HG03432 (cell line): Measurements from ENCODE around the gene EGFL8.
A peak's percentile ranks its signal among the peaks of the same experiment; 100 is the strongest.

ENCODE experiments used
- ATAC-seq: cut with Tn5 transposase; IDR thresholded peaks from one replicate; pipeline ENCODE4 v1.9.1; 2021; ENCODE audit warnings: mild to moderate bottlenecking, moderate library complexity; ENCODE audit not compliant: unreplicated experiment

The EGFL8 gene

DNA sequence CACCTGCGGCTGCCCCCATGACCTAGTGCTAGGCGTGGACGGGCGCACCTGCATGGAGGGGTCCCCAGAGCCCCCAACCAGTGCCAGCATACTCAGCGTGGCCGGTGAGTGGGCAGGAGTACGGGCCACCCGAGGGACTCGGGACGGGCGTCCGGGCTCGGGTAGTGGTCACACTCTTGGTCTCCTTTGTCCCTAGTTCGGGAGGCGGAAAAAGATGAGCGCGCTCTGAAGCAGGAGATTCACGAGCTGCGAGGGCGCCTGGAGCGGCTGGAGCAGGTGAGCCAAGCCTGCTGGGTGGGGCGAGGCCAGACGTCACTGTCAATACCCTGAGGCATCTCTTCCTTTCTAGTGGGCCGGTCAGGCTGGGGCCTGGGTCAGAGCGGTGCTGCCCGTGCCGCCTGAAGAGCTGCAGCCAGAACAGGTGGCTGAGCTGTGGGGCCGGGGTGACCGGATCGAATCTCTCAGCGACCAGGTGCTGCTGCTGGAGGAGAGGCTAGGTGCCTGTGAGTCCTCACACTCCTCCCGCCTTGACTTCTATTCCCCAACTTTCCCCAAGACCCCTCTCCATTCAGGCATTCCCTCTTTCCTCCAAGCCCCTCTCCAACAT is 2.9 kb downstream of the EGFL8 start:
- ATAC-seq: no peak

DNA sequence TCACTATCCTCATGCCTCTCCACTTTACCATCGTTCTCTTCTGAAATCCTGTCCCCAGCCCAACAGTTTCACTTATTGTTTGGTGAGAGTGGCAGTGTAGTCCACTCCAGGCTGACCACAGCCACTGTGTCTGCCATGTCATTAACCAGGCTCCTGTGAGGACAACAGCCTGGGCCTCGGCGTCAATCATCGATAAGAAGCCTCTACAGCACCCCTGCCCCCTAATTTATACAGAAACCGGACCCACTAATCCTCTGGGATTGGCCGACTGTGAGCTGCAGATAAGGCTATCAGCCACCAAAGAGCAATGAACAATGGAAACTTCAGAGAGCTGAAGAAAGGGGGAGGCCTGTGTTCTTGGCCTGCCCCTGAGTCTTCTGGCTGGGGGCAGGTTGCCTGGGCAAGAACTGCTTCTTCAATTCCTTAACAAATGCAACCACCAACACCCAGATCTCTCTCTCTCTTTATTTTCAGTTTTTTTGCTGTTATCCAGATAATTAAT is 3.4 kb downstream of the EGFL8 start:
- ATAC-seq: no peak

DNA sequence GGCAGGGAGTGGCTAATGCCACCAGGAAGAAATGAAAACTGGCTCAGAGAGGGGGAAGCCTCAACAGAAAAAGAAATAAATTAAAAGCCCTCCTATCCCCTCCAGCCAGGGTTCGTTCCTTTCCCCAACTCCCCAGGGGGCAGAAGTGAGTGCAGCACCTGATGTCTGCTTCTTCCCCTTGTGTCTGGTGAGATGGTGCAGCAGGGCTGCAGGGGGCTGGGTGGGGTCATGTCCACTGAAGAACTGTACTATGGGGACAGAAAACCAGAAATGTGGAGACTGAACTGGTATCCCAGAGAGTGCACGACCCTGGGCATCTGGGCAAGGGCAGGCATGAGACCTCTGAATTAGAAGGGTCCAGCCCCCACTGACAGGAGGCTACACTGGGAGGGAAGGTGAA is 4.0 kb downstream of the EGFL8 start:
- ATAC-seq: no peak

DNA sequence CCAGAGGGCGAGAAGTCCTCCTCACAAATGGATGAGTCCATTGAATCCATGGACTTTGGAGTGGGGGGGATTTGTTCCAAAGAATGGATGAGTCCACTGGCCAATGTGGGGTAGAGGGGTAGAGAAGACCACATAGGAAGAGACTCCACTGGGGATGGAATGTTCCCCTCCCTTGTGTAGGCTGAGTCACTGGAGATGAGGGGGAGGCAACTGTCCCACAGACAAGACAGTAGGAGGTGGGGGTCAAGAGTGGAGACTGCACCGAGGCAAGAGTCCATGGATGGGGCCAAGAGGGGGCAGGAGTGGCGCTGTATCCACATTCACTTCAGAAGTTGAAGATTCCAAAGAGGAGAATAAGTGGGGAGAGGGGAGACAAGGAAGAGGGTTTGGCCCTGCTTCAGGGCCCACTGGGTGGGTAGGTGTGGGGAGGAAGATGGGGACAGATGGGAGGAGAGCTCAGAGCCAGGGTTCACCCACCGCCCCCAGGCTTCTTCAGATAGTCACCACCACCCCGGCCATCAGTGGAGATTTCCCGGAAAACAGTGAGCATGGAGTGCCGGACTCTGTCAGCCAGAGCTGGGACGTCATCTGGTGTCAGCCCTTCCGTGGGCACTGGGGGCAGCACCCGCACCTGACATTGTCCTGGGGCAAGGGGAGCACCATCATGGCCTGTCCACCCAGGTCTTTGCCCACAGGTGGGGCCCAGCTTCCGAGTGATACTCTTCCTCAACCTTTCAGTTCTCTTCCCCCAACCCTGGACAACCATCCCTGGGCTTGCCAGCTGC is 4.6 kb downstream of the EGFL8 start:
- ATAC-seq: no peak

DNA sequence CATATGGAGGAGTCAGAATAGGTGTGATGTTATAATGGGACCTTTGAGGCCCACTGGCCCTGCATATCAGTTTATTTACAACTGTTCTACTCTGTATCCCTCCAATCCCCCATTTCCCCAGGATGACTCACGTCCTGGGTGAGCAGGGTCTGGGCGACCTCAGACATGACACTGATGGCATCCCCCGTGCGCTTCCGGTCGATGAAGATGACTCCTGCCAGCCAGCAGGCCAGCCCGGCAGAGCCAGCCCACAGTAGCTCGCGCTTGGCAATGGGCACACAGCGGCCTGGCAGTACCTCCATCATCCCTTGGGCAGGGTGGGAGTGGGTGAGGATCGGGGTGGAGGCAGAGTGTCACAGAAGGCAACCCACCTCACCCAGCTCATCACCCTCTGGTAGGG is 5.9 kb downstream of the EGFL8 start:
- ATAC-seq: no peak

DNA sequence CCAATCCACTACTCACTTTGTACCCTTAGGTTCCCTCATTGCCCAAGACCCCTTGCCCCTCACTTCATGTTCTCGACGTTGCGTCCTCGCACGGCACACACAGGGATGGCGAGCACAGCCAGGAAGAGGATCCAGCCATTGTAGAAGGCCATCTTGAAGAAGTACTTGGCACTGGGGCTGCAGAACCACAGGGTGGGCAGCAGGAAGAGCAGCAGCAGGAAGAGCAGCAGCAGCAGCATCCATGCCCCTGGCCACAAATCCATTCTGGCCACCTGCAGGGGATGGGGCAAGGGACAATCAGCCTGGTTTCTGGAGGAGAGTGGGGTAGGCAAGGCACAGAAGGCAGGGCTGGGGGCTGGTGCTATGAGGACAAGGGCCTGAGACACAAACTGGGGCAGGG is 6.8 kb downstream of the EGFL8 start:
- ATAC-seq: no peak

DNA sequence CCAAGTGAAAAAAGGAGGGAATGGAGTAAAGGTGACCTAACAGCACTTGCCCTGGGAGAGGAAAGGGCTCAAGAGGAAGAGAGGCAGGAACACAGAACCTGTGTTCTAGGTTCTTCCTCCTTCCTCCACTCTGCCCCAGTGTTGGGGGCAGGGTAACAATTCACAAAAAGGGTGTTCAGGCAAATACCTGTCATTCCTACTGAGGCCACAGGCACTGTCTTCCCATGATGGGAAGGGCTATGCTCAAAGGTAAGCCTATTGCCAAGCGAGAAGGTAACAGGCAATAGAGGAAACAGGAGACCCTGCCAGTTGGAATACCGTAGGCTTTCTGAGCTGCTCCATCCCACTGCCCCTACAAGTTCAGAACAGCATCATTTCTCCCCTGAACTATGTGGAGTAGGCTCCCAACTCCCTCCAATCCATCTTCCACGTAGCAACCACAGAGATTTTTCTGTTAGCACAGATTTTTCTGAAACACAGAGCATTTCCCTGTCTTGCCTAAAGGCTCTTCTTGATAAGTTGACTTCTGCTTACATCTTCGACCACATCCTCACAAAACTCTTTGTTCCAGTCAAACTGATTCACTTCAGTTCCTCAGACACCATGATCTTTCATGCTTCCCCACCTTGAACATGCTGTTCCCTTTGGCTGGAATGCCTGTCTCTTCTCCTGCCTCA is 8.8 kb downstream of the EGFL8 start:
- ATAC-seq: no peak

DNA sequence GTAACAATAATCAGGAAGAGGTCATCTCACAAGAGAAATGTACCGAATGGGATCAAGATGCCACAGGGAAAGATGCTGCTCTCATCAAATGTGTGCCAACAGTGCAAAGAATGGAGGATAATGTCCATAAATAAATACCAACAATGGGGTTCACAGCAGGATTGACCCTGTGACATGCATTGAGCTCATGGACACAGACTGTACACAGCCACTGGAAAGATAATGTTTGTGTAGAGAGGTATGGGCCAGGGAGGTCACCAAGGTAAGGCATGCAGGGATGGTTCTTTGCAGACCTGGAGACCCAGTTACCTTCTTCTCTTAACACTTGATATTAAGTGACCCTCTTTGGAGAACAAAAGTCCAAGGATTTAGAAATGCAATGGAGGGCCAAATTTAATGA is 10.0 kb downstream of the EGFL8 start:
- ATAC-seq: no peak

DNA sequence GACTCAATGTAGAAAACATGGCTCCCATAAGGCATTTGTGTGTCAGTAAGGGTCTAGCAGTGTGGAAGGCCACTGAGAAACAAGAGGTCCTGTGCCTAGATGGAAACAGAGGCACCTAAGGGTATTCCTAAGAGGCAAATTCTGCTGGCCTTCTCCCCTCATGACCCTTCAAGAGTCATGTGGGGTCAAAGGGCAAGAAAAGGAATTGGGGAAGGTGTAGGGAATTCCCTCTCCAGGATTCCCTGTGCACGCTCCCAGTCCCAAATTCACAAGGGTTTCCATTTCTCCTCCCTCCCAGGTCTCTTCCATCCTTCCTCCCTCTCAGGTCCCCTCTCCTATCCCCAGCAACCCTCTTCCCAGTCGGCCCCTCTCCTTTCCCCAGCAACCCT is 10.9 kb downstream of the EGFL8 start:
- ATAC-seq: no peak

DNA sequence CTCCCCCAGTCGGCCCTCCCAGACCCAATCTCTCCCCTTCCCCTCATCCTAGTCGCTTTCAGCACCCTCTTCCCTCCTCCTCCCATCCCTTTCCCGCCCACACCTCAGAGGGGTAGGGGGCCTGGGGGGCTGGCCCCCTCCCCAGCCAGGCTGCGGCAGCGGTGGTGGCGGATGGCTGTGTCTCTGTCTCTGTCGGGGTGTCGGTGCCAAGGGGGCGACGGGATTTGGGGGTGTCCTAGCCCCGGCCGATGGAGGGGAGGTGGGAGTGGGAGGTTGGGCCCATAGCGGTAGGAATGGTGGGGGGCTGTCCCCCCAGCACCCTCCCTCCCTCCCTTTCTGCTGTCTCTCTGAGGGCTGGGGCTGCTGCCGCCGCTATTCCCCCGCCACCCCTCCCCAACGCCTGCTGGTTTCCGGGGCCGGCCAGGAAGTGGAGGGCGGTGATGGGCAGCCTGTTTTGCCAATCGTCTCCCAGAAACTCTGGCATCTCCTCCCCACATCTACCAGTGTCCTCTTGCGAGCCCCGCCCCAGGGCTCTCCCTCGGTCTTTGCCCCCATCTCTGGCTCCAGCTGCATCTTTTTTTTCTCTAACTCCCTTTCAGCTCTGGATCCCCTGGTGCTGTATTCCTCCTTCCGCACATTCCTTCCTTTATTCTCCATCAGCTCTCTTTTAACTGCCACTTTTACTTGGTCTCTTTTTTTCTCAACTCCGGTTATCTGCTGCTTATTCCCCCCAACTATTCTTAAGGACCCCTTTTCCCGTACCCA is 11.5 kb downstream of the EGFL8 start, which contains the start of gene AGPAT1:
Gene AGPAT1, minus strand, starts transcription at position 374 of the 765 bp plus-strand sequence. CDS start 4,588 bp downstream, outside the sequence.
- ATAC-seq: peak; percentile 45

DNA sequence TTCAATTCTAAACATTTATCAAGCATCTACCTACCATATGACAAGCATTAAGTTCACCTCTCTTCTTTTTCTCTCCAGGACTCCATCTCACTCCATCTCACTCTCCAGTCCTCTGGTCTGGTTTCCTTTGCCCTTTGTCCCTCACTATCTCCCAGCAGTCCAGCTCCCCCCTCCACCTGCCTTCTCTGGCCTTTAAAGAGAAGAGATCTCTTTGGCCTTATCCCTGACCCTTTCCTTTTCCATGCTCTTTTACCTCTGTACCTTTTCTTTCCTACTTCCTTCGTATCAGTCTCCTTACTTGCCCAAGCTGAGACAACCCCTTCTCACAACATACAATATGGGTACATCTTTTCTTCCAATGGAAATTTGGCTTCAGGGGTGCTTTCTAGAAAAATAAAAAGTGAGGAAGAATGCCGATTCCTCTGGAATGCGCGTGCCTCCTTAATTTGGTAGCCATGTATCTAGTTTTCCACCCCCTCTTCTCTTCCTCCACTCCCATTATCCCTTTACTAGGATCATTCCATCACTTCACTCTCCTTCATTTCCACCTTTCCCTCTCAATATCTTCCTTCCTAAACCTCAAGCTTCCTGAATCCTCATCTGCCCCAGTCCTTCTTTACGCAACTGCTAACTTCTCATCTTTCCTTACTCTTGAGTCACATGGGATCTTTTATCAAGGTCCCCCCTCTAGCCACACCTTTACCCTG is 12.2 kb downstream of the EGFL8 start:
- ATAC-seq: no peak

DNA sequence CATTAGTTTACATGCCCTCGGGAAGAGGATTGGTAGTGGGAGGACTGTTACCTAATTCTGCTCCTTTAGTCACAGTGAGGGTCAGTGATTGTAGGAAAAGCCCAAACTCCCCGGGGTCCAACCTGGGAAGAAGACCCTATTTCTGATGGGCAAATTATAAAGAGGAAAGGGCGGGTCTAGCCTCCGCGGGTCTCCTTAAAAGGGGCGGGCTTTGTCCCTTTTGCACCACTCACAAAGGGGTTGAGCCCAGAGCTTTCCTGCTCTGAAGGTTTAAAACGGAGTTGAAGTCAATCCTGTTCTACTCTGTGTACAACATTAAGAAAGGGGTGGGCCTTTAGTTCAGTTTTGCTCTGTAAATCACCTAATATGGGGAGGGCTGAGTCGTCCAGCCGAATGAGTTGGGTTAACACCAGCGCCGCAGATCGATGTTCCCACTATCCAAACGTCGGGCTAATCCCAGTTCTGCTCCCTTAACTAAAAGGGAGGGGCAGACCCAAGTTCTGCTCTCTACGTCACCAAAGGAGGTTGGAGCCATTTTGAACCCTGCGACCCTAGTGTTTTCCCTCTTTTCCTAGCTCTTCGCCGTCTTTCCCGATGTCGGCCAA is 12.9 kb downstream of the EGFL8 start:
- no peak for ATAC-seq

DNA sequence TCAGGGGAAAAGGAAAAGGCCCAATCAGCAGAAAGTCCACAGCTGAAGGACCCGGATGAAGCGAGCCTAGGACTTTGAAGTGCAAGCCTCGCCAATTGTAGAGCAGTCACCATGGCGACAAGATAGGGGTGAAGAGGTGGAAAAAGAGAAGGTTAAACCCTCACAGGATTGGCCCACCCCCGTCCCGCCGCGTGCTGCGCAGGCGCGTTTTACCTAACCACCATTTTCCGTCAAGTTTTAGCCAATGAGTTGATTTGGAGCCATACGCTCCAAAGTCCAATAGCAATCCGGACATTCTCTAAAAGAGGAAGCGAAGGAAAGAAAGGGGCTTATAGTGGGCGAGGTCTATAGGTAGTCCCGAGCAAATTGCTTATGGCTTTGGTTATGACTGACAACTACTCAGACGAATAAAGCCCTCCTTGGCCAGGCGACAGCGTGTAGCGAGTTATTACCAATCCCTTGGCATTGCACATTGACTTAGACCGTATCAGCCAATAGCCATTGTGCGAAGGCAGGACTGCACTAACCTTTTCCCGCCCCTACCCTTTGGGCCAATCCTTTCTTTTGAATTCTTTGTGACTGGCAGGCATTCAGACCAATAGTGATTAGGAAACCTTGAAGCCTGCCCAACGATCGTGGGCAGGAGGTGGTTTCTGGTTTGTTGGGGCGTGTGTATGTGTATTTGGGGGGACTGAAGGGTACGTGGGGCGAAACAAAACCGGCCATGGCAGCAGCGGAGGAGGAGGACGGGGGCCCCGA is 13.6 kb downstream of the EGFL8 start, which contains the start of gene RNF5:
Gene RNF5, plus strand, starts transcription at position 618 of the 759 bp plus-strand sequence. Its CDS starts 107 bp downstream, at position 725.
- peak; percentile 81 for ATAC-seq

DNA sequence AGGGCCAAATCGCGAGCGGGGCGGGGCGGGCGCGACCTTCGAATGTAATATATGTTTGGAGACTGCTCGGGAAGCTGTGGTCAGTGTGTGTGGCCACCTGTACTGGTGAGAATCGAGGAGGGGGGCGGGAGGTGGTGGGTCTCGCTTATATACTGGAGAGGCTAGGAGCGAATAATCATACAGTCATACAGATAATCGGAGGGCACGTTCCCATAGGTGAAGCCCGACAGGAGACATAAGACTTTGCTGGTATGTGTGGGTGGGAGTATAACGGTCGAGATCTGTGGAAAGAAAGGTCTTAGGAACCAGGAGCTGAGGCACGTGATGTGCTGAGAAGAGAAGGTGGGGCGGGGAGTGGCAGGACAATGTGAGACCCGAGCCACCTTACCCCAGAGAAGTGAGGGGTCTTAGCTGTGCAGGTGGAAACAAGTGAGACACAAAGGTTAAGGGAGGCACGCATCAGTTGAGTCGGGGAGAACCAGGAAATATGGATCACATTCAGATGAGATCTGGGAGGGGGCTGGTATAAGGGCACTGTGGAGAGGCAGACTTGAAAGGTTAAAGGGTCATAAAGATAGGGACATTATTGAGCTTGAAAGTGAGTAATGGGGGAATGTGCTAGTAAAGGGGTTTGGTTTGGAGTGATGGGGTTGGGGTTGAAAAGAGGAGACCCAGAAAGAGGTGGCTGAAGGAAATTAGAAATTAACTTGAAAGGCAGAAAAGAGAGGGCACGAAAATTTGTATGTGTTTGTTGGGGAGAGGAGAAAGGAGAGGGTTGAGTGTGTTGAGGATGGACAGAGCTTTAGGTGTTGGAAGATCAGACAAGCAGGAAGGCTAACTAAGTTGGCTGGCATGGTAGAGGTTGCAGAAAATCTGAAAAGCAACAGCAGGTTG is 14.4 kb downstream of the EGFL8 start:
- no peak for ATAC-seq

DNA sequence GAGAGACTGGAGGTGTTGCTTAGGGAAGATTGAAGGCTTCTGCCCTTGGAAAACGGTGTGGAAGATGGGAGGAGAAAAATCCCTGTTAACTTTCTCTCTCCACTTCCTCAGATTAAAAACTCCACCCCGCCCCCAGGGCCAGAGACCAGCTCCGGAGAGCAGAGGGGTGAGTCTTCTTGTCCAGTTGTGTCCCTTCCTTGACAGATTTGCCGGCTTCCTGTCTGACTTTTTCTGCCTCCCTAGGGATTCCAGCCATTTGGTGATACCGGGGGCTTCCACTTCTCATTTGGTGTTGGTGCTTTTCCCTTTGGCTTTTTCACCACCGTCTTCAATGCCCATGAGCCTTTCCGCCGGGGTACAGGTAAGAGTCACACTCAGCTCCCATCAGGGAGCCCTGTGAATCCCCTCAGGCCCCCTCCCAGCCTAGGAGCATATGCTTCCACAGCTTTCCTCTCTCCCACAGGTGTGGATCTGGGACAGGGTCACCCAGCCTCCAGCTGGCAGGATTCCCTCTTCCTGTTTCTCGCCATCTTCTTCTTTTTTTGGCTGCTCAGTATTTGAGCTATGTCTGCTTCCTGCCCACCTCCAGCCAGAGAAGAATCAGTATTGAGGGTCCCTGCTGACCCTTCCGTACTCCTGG is 15.5 kb downstream of the EGFL8 start:
- no peak for ATAC-seq

DNA sequence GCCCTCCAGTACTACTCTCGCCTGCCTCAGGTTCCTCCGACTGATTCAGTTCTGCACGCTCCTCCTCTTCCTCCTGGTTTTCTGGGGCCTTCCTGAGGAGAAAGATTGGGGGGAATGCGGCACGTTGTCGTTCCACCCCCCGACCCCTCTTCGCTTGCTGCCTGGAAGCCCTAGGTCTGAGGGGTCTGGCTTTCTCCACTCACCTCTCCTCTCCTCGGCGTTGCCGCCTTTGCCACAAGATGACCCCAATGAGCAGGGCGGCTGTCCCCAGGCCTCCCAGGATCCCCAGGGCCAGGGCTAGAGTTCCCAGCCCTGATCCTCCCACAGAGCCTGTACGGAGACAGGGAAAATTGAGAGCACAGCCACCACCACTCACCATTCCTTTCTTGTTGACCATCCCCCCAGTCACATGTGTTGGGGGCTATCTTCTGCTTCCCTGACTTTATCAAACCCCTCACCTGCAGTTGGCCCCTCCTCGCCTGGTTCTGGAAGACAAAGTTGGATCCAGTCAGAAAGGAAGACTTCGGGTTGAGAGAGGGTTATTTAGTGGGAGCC is 16.8 kb downstream of the EGFL8 start:
- ATAC-seq: no peak

DNA sequence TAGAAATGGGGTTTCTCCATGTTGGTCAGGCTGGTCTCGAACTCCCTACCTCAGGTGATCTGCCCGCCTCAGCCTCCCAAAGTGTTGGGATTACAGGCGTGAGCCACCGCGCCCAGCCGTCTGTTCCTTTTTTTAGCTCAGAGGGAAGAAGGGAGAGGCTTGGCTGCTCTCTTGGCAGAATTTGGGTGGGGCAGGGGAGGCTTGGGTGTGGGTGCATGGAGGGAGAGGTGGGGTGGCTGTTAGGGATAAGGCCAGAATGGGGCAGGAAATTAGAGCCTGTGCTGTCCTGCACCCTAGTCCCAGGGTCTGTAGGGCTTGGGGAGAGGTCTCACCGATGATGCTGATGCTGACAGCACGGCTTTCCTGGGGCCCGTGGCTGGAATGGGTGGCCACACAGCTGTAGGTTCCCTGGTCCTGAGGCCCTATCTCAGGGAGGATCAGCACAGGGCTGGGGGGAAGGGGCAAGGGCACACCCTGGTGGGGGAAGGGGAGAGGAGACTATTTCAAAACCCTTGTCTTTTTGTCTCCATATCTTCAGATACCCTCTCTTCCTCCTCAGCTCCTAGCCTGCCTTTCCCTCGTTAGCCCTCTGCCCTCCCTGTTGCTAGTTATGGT is 17.6 kb downstream of the EGFL8 start:
- ATAC-seq: no peak
